Activated CD8-positive, alpha-beta memory T cell treated with anti-CD3 and anti-CD28 coated beads for 36 hours (primary cell): ENCODE results near the gene PLEKHB1. TPM values are rescaled to one million over a fixed set of nuclear protein-coding genes. Genes with fewer than 3 reads are reported as not detected.
"Not testable (repeated sequence)": the region's sequence is repeated elsewhere in the genome, so short reads cannot be mapped to it uniquely, and the experiment has no call there.

Source experiments
- CTCF ChIA-PET: fragments of 350-600 bp; sonication (Branson Sonifier 250); formaldehyde crosslinking; loops from one replicate; lab custom pipeline; 2021; ENCODE audit warnings: antibody characterized with exemption; lab: Charles Lee
- POLR2A ChIA-PET: fragments of 350-600 bp; sonication (Branson Sonifier 250); formaldehyde crosslinking; loops from one replicate; lab custom pipeline; 2021; ENCODE audit warnings: antibody characterized with exemption; lab: Charles Lee
- total RNA-seq, 2 experiments: library from RNA; stranded (reverse); gene quantifications; one replicate each; pipeline ENCODE4 v1.2.3, GENCODE V29; 2021

Gene PLEKHB1
- total RNA-seq, 2 experiments from 2014 or later = 7.3 to 7.7 TPM

DNA sequence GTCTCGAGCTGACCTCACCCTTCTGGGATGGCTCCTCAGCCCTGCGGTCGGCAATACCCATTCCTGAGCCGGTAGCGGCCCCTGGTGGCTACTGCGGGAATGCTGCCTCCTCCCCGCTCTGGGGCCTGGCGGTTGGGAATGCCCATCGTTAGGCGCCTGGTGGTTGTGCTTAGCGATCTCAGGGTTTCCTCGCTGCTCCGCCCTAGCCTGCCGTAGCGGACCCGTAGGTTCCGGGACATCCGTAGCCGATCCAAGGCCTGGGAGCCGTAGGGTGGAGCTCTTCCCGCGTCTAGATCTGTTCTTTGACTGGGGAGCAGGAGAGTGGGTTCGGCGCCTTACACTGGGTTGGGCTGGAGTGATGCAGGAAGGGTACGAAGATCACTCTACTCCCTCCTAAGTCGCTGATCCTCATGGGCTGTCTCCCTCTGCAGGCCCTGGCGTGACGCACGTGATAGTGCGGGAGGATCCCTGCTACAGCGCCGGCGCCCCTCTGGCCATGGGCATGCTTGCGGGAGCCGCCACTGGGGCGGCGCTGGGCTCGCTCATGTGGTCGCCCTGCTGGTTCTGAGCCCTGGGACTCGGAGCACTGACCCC, 14.8 kb downstream of the PLEKHB1 start:
- ChIA-PET CTCF (interaction anchor here (0.5 to 6.4 kb wide), 19 partner anchors 11 to 1589 kb away, joined by 3 to 65 read pairs (median 4); partner anchors contain the start of genes ARHGEF17 and PLEKHB1), POLR2A (interaction anchor here (0.7 to 1.1 kb wide), 2 partner anchors 35 to 197 kb away, joined by 3 to 4 read pairs; no protein-coding TSS in a partner anchor)

DNA sequence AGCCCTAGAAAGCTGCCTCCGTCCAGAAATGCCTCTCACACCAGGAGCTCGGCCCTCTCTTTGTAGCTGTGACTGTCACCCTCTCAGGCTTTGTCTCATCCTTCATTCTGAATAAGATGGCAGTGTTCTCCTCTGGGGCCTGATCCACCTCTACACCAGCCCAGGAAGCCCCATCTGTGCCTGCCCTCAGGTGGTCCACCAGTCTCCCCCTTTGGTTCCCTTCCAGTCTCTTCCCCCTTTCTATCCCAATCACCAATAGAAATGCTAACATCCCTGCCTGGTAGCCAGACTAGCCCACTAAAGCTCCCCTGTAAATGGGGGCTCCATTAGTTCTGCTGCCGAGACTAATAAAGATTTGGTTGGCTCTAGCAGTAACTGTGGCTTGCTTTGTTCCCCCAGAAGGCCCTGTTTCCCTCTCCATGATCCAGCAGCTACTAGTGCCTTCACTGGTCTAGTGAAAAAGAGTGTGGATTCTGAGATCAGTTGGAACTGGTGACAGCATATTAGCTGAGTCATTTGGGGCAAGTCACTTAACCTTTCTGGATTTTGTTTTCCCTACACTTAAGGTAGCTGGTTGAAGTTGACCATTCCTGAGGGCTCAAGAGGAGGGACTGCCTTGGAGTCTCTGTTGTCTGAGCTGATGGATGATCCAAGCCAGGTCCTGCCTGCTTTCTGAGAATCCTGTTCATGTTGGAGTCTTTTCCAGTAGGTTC, 16.2 kb downstream of the PLEKHB1 start:
- ChIA-PET POLR2A (no interaction called here), CTCF (interaction anchor here (1.1 to 6.4 kb wide), 5 partner anchors 22 to 312 kb away, joined by 3 to 65 read pairs (median 9); no protein-coding TSS in a partner anchor)

DNA sequence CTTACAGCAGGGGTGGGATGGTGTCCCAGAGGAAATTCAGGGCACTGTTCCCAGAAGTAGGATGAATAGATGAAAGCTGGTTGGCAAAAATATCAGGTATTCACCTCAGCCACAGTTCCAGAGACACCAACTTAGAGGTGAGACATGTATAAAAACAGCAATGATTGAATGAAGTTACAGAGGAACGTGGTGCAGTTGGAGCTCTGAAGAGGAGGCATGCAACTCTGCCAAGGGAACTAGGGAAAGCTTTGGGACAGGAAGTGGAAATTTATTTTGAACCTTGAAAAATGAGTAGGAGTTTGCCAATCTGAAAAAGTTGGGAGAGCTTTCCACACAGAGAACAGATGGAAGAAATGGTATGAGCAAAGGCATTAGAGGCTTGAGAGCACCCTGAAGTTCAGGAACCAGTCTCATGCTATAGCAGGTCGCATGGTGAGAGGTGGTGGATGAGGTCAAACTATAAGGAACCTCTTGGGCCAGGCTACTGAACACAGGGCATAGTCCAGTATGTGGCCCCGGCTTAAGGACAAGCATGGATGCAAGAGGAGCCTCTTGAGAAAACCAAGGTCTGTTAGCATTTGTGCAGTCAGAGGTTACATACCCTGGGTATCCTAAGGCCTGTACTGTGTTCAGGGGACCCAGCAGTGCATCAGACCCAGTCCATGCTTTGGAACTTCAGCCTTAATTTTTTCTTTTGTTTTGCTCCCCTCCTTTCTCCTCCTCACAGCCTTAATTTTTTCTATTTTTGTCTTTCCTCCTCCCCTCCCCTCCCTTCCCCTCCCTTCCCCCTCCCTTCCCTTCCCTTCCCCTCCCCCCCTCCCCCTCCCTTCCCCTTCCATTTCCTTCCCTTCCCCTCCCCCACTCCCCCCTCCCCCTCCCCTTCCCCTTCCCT, 17.5 kb downstream of the PLEKHB1 start:
- POLR2A ChIA-PET = no interaction called here
- CTCF ChIA-PET = interaction anchor here (0.6 to 6.4 kb wide), 4 partner anchors 28 to 313 kb away, joined by 3 to 65 read pairs (median 26); no protein-coding TSS in a partner anchor

DNA sequence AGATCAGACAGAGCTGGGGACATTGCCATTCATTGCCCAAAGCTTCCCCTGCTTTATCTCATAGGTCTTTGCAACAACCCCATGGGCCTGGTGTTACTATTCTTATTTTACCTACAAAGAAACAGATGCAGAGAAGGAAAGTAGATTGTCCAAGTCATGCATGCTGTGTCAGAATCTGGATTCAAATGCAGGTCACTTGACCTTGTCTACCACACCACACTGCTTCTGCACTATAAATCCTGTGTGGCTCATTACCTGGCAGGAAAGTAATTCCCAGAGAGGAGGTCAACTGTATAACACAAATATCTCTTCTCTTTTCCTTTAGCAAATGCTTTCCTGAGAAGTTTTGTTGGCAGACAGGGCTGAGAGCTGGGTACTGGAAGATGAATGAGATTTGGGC, 18.5 kb downstream of the PLEKHB1 start:
- CTCF ChIA-PET = interaction anchor here (1.3 kb wide), 1 partner anchor 39 kb away, joined by 5 read pairs; no protein-coding TSS in a partner anchor
- POLR2A ChIA-PET = no interaction called here

DNA sequence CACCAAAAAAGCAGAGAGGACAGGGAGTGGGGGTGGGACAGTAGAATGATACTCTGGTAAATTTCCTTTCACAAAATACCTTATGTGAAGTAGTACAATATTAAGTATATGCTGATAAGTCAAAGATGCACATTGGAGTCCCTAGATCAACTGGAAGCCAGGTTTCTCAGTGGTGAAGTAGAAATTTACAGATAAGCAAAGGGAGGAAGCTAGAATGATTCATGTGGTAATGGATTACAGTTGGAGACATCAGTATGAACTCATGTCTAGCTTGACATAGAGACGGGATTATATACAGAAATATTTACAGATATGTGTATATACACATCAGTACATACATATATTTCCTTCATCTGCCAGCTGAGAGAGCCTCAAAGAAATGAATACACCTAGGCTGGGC, 21.5 kb downstream of the PLEKHB1 start:
- ChIA-PET POLR2A (no interaction called here), CTCF (no interaction called here)

DNA sequence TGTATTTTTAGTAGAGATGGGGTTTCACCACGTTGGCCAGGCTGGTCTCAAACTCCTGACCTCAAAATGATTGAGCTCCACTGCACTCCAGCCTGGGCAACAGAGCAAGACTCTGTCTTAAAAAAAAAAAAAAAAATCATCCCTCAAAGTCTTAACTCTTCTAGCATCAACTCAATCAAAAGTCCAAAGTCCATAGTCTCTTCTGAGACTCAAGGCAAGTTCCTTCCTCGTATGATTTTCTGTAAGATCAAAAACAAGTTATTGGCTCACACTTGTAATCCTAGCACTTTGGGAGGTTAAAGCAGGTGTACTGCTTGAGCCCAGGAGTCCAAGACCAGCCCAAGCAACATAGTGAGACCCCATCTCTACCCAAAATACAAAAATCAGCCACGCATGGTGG, 24.4 kb downstream of the PLEKHB1 start:
- POLR2A ChIA-PET = no interaction called here
- CTCF ChIA-PET = no interaction called here

DNA sequence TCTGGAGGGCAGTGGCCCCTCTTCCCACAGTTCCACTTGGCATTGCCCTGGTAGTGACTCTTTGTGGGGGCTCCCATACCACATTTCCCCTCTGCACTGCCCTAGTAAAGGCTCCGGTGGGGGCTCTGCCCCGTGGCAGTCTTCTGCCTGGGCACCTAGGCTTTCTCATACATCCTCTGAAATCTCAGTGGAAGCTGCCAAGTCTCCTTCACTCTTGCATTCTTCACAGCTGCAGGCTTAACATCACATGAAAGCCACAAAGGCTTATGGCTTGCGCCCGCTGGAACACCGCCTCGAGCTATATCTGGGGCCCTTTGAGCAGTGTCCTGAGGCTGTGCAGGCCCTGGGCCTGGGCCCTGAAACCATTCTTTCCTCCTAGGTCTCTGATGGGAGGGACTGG, 25.3 kb downstream of the PLEKHB1 start:
- CTCF ChIA-PET = interaction anchor here (0.6 kb wide), 1 partner anchor 11 kb away, joined by 3 read pairs; no protein-coding TSS in a partner anchor
- POLR2A ChIA-PET = no interaction called here

DNA sequence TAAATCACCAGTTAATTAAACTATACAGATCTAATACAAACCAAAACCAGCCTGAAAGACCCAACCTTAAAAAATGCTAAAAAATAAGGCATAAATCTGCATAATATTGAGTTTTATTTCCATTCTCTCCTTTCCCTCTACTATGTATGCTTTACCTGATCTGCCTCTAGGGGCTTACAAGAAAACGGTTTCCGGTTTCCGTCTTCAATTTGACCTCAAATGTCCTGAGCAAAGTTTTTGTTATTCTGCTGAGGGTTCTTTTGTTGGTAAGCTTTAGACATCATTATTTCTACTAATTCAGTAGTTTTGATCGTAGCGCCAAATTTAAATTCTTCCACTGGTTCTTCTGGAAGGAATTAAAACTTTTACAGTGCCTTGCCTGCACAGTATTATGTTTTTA, 30.2 kb downstream of the PLEKHB1 start:
- POLR2A ChIA-PET = not testable (repeated sequence)
- CTCF ChIA-PET = interaction anchor here (0.6 kb wide), 1 partner anchor 495 kb away, joined by 4 read pairs; no protein-coding TSS in a partner anchor

DNA sequence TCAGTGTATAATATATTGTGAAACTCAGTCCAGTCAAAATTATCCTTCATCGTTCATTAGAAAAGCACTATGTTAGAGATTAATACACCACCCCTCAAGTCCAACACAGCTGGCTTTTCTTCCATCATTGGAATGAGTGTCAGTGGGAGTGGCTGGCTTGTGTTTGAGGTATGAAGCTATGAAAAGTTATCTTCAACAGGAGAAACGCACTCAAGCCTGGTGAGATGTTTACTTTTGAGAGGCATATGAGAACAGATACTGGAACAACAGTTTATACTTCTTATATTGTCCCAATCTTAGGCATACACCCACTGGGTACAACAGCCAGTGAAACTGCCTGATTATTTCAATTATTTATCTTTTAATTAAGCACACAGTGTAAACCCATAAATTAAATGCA, 34.3 kb downstream of the PLEKHB1 start:
- POLR2A ChIA-PET = interaction anchor here (0.7 to 0.9 kb wide), 2 partner anchors 11 to 24 kb away, joined by 3 to 7 read pairs; no protein-coding TSS in a partner anchor

DNA sequence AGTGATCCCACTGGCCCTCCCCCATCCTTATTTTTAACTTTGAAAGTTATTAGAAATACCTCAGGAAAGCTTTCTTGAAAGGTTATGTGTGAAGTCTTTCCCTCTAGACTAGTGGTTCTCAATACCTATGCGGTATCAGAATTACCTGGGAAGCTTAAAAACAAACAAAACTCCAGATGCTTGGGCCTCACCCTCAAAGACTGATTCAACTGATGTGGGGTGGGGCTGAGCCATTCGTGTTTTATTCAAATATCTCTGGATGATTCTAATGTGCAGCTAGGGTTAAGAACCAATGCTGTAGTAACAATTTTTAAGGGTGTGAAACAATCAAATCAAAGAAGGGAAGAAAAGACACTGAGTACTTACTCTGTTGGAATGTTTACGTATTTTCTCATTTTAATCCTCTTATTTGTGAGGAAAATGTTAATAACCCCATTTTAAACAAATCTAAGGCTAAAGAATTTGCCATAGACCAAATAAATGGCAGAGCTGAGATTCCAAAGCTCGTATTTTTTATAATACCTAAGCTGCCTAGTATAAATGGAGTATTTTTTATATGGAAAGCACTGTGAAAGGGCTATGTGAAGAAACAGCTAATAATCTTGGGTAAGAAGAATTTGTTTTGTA, 47.6 kb downstream of the PLEKHB1 start:
- ChIA-PET POLR2A (no interaction called here), CTCF (no interaction called here)

More for the DNA sequence above, 34.3 kb downstream of the PLEKHB1 start:
- CTCF ChIA-PET = no interaction called here

DNA sequence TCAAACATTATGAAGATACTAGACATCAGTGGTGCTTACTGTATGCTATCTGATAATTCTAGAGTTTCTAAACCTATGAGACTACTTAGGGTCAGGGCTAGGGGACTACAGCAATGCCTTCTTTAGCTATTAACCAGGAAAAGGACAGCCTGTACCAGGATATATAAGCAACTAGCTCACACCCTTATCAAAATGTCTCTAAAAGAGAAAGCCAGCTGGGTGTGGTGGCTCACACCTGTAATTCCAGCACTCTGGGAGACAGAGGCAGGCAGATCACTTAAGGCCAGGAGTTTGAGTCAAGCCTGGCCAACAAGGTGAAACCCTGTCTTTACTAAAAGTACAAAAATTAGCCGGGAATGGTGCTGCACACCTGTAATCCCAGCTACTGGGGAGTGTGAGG, 58.7 kb downstream of the PLEKHB1 start:
- CTCF ChIA-PET = no interaction called here
- POLR2A ChIA-PET = interaction anchor here (0.5 kb wide), 1 partner anchor 25 kb away, joined by 3 read pairs; no protein-coding TSS in a partner anchor

DNA sequence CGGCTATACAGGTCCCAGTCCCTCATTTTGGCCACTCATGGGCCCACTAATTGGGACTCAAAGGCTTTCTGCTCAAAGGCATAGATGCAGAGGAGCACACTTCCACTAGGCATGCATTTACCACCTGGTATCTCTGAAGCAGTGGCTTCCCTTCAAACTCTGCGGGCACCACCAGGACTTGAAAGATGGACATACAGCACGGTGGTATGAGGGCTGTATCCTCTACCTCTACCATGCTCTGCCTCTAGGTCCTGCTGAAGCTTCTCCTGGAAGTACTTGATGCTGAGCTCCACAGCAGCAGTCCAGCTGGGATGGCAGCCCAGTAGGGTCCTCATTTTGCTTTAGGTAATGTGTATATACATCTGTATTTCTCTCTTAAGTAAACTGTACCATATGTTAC, 64.6 kb downstream of the PLEKHB1 start:
- ChIA-PET CTCF (no interaction called here), POLR2A (no interaction called here)

Other genes with a start within 250 kb of the PLEKHB1 start
- gene FAM168A, start 48.5 kb upstream of the PLEKHB1 start, total RNA-seq = 10 to 100 TPM; 11.6 to 11.7 TPM
- gene RAB6A, start 114.5 kb downstream of the PLEKHB1 start, total RNA-seq = 10 to 100 TPM; 69.0 to 72.1 TPM
- gene MRPL48, start 141.3 kb downstream of the PLEKHB1 start, total RNA-seq = 10 to 100 TPM; 59.5 to 61.8 TPM
- gene COA4, start 230.3 kb downstream of the PLEKHB1 start, total RNA-seq = 100 to 1,000 TPM; 112 to 113 TPM
- 10 to 100 TPM; 26.4 to 26.8 TPM for gene PAAF1, start 230.4 kb downstream of the PLEKHB1 start, total RNA-seq